Neural cell (in vitro differentiated cells): ENCODE data around the gene IFT20. TPM values are rescaled to one million over a fixed set of nuclear protein-coding genes. Genes with fewer than 3 reads are reported as not detected.

ENCODE experiments used
- H2AFZ ChIP-seq: fragments of 200-600, 300-800 bp; sonication (generic), shearing (Covaris generic); 2 replicates; pipeline ENCODE4 v1.6.0; 2014; ENCODE audit warnings: low read depth, mild to moderate bottlenecking, antibody characterized with exemption, low read length, moderate library complexity
- H3F3A ChIP-seq: fragments of 200-600 bp; shearing (Covaris generic); 2 replicates; pipeline ENCODE4 v1.6.1; 2016; ENCODE audit warnings: mild to moderate bottlenecking, moderate library complexity, mixed read lengths, antibody characterized with exemption, low read length; ENCODE audit not compliant: insufficient read depth, poor library complexity, severe bottlenecking
- H3K27ac ChIP-seq: fragments of 200-600, 300-800 bp; sonication (generic), shearing (Covaris generic); 2 replicates; pipeline ENCODE4 v1.5.1; 2014; ENCODE audit warnings: mild to moderate bottlenecking, low read length, moderate library complexity
- H3K27me3 ChIP-seq: fragments of 300-800, 200-600 bp; sonication (generic), shearing (Covaris generic); 2 replicates; pipeline ENCODE4 v1.6.0; 2014; ENCODE audit warnings: mild to moderate bottlenecking, low read depth, low read length, moderate library complexity; ENCODE audit not compliant: insufficient read depth
- H3K36me3 ChIP-seq: fragments of 300-800, 200-600 bp; sonication (generic), shearing (Covaris generic); 2 replicates; pipeline ENCODE4 v1.5.1; 2014; ENCODE audit warnings: mild to moderate bottlenecking, antibody characterized with exemption, low read length, moderate library complexity; ENCODE audit not compliant: insufficient read depth
- H3K4me2 ChIP-seq: fragments of 300-800, 200-600 bp; sonication (generic), shearing (Covaris generic); 2 replicates; pipeline ENCODE4 v1.6.0; 2014; ENCODE audit warnings: mild to moderate bottlenecking, low read length
- H3K4me3 ChIP-seq: fragments of 300-800, 200-600 bp; sonication (generic), shearing (Covaris generic); 2 replicates; pipeline ENCODE4 v1.5.1; 2014; ENCODE audit warnings: mild to moderate bottlenecking, low read length, moderate library complexity
- H3K79me2 ChIP-seq: fragments of 200-600 bp; shearing (Covaris generic); replicated peaks from 2 replicates; pipeline ENCODE4 v1.6.0; 2014; ENCODE audit warnings: mild to moderate bottlenecking, low read length, moderate library complexity; ENCODE audit not compliant: insufficient read depth
- H3K9ac ChIP-seq: fragments of 300-800, 200-600 bp; sonication (generic), shearing (Covaris generic); 2 replicates; pipeline ENCODE4 v1.6.1; 2016; ENCODE audit warnings: mild to moderate bottlenecking, low read length, mixed read lengths
- H3K9me2 ChIP-seq: fragments of 200-600 bp; shearing (Covaris generic); 2 replicates; pipeline ENCODE4 v1.6.1; 2016; ENCODE audit warnings: mild to moderate bottlenecking, low read length, mixed read lengths; ENCODE audit not compliant: insufficient read depth
- H3K9me3 ChIP-seq: fragments of 200-600, 300-800 bp; sonication (generic), shearing (Covaris generic); 2 replicates; pipeline ENCODE4 v1.6.1; 2016; ENCODE audit warnings: mild to moderate bottlenecking, mixed run types, low read length, moderate library complexity, mixed read lengths
- H4K20me1 ChIP-seq: fragments of 200-600 bp; shearing (Covaris generic); 2 replicates; pipeline ENCODE4 v1.6.1; 2016; ENCODE audit warnings: mild to moderate bottlenecking, mixed run types; ENCODE audit not compliant: insufficient read depth
- CTCF ChIP-seq: fragments of 450-650 bp; IDR thresholded peaks from 2 replicates; pipeline ENCODE4 v1.5.1; 2014; ENCODE audit warnings: antibody characterized with exemption, mild to moderate bottlenecking, moderate library complexity; ENCODE audit not compliant: poor library complexity, severe bottlenecking
- EP300 ChIP-seq: fragments of 450-650 bp; conservative IDR thresholded peaks from 2 replicates; pipeline ENCODE4 v1.6.1; 2014; ENCODE audit warnings: antibody characterized with exemption, mild to moderate bottlenecking, moderate library complexity; ENCODE audit not compliant: poor library complexity, severe bottlenecking
- EZH2 ChIP-seq: fragments of 200-600, 300-800 bp; shearing (Covaris generic), sonication (generic); IDR thresholded peaks from 2 replicates; pipeline ENCODE4 v1.6.1; 2014; ENCODE audit warnings: antibody characterized with exemption, low read length, borderline replicate concordance, mild to moderate bottlenecking; ENCODE audit not compliant: insufficient read depth, poor library complexity, severe bottlenecking
- MXI1 ChIP-seq: fragments of 450-650 bp; conservative IDR thresholded peaks from 2 replicates; pipeline ENCODE4 v1.6.1; 2014; ENCODE audit warnings: antibody characterized with exemption, mild to moderate bottlenecking; ENCODE audit not compliant: poor library complexity, severe bottlenecking
- POLR2AphosphoS5 ChIP-seq: IDR thresholded peaks from 2 replicates; pipeline ENCODE4 v1.6.1; 2012
- RAD21 ChIP-seq: fragments of 450-650 bp; conservative IDR thresholded peaks from 2 replicates; pipeline ENCODE4 v1.6.1; 2014; ENCODE audit warnings: antibody characterized with exemption, mild to moderate bottlenecking, moderate library complexity
- REST ChIP-seq: IDR thresholded peaks from 2 replicates; pipeline ENCODE4 v1.6.1; 2012; ENCODE audit warnings: borderline replicate concordance
- SMC3 ChIP-seq: fragments of 450-650 bp; conservative IDR thresholded peaks from 2 replicates; pipeline ENCODE4 v1.6.1; 2014; ENCODE audit warnings: antibody characterized with exemption, mild to moderate bottlenecking, moderate library complexity; ENCODE audit not compliant: poor library complexity
- TAF1 ChIP-seq: IDR thresholded peaks from 2 replicates; pipeline ENCODE4 v1.6.1; 2012; ENCODE audit warnings: low read depth
- polyA plus RNA-seq: library from polyadenylated mRNA; depleted of rRNA; stranded (reverse); fragments of >200 nt; gene quantifications from 2 replicates; pipeline ENCODE4 v1.2.3, GENCODE V29; 2014

The IFT20 gene
- polyA plus RNA-seq, 1 donor from 2014 or later: 213 TPM

GRCh38 chr17:28290703-28291102 is 44.6 kb downstream of the IFT20 start:
- TF ChIP-seq POLR2AphosphoS5: no peak
- no peak for TF ChIP-seq MXI1
- no peak for TF ChIP-seq EP300
- no peak for TF ChIP-seq CTCF
- no peak for TF ChIP-seq TAF1
- no peak for TF ChIP-seq SMC3
- no peak for TF ChIP-seq EZH2
- TF ChIP-seq RAD21: no peak
- no peak for TF ChIP-seq REST
- H3K36me3 ChIP-seq: no peaks in the 10 kb centered on the region
- H3F3A ChIP-seq: no peaks in the 10 kb centered on the region
- no peak overlapping the region for H3K4me3 ChIP-seq
- no peaks in the 10 kb centered on the region for H3K79me2 ChIP-seq
- no peaks in the 10 kb centered on the region for H3K9me2 ChIP-seq
- H3K27ac ChIP-seq: no peak overlapping the region
- no peaks in the 10 kb centered on the region for H4K20me1 ChIP-seq
- H3K4me2 ChIP-seq: no peak overlapping the region
- no peaks in the 10 kb centered on the region for H3K27me3 ChIP-seq
- H3K9ac ChIP-seq: no peak overlapping the region
- H2AFZ ChIP-seq: no peak overlapping the region
- no peaks in the 10 kb centered on the region for H3K9me3 ChIP-seq

GRCh38 chr17:28285965-28286364 is 49.3 kb downstream of the IFT20 start:
- Histone ChIP-seq H3K27ac (no peak overlapping the region), H3K9me3 (no peaks in the 10 kb centered on the region), H3K79me2 (no peaks in the 10 kb centered on the region), H3F3A (no peaks in the 10 kb centered on the region), H3K9ac (no peak overlapping the region), H4K20me1 (no peaks in the 10 kb centered on the region), H3K9me2 (no peaks in the 10 kb centered on the region), H2AFZ (no peak overlapping the region), H3K27me3 (no peaks in the 10 kb centered on the region), H3K4me3 (no peak overlapping the region), H3K36me3 (no peaks in the 10 kb centered on the region), H3K4me2 (no peak overlapping the region)
- TF ChIP-seq EZH2 (no peak), SMC3 (no peak), EP300 (no peak), REST (no peak), POLR2AphosphoS5 (no peak), MXI1 (no peak), CTCF (no peak), TAF1 (no peak), RAD21 (no peak)
